GM12873 (cell line): Measurements from ENCODE around the gene WDR35.

ENCODE experiments used
- TF ChIP-seq, protein P1 (sequence below): IDR thresholded peaks from 2 replicates; pipeline ENCODE4 v1.5.1; 2012; ENCODE audit warnings: low read depth, mild to moderate bottlenecking, moderate library complexity, low read length, control low read depth; ENCODE audit not compliant: insufficient read depth; ENCODE audit errors: missing control alignments

WDR35 gene

DNA sequence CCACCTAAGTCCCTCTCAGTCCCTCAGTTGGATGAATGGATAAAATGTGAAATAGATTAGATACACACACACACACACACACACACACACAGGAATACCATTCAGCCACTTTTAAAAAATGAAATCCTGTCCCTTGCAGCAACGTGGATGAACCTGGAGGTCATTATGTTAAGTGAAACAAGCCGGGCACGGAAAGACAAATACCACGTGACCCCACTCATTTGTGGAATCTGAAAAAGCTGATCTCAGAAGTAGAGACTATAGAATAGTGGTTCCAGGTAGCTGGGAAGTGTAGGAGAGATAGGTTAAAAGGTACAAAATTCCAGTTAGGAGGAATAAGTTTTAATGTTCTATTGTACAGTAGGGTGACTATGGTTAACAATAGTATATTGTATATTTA is 119.1 kb downstream of the WDR35 start:
- TF ChIP-seq, protein P1, sequence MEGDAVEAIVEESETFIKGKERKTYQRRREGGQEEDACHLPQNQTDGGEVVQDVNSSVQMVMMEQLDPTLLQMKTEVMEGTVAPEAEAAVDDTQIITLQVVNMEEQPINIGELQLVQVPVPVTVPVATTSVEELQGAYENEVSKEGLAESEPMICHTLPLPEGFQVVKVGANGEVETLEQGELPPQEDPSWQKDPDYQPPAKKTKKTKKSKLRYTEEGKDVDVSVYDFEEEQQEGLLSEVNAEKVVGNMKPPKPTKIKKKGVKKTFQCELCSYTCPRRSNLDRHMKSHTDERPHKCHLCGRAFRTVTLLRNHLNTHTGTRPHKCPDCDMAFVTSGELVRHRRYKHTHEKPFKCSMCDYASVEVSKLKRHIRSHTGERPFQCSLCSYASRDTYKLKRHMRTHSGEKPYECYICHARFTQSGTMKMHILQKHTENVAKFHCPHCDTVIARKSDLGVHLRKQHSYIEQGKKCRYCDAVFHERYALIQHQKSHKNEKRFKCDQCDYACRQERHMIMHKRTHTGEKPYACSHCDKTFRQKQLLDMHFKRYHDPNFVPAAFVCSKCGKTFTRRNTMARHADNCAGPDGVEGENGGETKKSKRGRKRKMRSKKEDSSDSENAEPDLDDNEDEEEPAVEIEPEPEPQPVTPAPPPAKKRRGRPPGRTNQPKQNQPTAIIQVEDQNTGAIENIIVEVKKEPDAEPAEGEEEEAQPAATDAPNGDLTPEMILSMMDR = no peak

DNA sequence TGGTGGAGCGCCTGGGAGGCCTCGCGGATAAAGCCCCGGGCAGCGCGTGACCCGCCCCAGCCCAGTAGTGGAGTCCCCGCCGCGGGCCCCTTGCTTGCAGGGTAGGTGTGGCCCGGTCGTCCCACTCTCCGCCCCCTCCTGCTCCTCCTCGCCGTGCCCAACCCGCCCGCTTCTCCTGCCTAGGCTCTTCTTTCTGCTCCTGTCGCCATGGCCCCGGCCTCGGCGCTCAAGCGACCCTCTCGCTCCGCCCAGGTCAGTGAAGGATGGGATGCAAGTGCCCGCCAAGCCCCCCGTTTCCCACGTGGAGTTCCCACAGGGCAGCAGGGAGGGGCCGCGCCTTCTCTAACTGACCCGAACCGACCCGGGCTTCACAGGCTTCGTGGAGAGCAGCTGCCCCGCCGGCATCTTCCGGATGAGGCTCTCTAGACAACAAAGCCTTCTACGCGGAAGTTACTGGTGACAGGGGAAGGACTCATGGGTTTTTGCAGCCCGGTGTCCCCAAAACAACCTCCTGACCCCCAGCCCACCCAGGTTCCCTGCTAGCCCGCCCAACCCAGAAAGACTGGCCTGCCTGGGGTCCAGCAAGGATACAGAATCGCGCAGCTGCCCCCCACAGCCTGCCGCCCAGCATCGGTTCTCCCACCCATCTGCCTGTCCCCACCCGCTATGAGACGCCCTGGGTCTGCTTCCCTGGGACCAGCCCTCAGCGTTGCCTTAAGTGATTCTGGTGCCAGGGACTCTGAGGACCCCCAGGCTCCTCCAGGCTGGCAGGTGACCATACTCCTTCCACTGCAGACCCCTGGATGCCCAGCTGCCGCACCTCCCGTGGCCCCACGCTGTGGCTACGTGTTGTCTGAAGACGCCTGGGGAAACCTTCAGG is 121.0 kb downstream of the WDR35 start:
- TF ChIP-seq, protein P1 = no peak

DNA sequence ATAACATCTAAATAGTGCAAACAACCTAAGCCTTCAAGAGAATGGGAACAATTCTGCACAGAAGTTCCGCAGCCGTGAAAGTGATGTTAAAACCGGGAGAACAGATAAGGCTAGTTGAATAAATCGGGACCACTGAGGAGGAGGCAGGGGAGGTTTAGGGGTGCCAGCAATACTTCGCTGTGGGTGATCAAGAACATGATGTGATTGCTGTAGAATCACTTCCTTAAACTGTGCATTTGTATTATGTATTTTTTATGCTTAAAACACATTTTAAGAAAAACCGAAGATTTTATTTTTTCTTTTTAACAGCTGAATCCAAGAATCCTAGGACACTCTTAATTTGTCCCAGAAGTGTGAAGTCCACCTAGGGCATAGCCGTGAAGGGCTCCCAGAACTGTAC is 121.7 kb downstream of the WDR35 start:
- TF ChIP-seq, protein P1 = no peak

DNA sequence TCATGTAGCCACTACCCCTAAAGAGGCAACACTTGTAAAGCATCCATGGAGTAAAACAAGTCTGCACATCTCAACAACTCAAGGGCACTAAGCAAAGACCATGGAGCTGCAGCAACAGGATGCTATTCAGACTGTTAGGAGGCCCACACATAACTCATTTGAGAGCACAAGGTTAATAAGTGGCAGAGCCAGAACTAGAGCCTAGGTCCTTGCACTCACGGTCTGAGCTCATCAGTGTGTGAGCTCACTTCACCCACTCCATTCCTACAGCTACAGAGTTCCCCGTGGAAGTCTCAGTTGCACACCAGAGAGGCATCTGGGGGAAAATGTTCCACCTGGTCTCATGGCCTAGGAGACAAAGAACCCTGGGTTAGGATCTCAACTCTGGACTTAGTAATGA is 123.1 kb downstream of the WDR35 start:
- TF ChIP-seq, protein P1 = no peak

DNA sequence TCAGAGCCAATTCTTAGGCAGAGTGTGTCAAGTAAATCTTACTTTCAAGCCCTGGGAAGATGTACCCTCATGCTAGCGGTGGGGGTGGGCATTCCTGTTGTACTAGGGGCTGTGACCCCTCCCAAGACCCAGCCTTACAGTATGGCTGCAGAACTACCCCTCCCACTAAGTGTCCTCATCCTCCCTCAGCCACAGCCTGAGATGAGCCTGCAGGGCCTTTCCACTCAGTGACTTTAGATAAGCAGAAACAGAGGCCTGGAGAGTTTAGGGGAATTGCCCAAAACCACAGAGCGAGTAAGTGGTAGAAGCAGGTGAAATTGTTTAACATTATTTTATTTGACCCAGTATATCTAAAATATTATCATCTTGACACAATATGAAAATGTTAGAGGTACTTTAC is 124.8 kb downstream of the WDR35 start:
- TF ChIP-seq, protein P1 = no peak

DNA sequence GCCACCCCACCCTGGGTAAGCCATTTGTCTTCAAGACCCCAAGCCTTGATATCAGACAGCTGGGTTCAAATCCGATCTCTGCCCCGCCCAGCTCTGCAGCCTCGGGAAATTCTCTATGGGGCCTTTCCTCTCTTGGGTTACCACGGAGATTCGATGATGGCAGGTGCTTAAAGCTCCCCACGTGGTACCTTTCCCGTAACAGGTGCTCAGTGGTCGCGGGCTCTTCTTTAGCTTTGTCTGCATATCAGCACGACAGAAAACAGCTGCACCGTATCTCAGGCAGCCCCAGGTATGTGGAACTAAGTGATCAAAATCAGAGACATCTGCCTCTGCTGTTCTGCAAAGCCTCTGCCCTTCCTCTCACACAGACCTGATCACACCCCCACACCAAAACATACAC is 125.5 kb downstream of the WDR35 start:
- TF ChIP-seq, protein P1 = no peak

DNA sequence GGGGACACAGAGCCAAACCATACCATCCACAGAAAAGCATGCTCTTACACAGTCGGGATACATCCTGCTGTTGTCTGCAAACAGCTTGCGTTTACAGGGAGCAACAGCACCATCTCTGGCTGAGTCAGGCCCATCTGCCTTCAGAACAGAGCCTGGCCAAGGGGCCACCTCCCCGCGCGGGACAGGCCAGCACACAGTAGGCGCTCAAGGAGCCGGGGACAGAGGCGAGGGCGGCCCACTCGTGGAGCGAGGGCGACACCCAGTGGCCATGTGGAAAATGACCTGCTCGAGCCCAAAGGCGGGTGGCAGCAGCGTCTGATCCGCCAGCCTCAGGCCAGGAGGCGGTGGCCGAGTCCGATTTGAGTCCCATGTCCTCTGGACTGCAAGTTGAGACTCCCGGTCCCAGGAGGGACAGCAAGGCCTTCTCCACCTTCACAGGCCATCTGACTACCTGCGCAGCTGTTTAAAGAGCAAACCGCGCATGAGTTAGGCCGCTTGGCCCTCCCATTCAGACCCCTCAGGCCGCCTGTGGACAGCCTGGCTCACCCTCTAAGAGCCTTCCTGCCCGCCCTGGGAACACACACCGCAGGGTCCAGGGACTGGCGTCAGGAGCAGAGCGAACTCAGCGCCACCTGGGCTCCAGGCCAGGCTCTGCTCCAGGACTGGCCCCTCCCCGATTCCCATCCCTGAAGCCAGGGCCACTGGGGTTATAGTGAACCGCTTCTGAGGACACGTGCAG is 126.4 kb downstream of the WDR35 start:
- TF ChIP-seq, protein P1 = peak; percentile 92
